Activated CD4-positive, alpha-beta T cell treated with anti-CD3 and anti-CD28 coated beads for 1 hour (primary cell): ENCODE measurements around the gene CCP110.

Experiments
- DNase-seq: peaks from one replicate; pipeline ENCODE4 v3.0.0-alpha.2; 2020

CCP110 gene, protein sequence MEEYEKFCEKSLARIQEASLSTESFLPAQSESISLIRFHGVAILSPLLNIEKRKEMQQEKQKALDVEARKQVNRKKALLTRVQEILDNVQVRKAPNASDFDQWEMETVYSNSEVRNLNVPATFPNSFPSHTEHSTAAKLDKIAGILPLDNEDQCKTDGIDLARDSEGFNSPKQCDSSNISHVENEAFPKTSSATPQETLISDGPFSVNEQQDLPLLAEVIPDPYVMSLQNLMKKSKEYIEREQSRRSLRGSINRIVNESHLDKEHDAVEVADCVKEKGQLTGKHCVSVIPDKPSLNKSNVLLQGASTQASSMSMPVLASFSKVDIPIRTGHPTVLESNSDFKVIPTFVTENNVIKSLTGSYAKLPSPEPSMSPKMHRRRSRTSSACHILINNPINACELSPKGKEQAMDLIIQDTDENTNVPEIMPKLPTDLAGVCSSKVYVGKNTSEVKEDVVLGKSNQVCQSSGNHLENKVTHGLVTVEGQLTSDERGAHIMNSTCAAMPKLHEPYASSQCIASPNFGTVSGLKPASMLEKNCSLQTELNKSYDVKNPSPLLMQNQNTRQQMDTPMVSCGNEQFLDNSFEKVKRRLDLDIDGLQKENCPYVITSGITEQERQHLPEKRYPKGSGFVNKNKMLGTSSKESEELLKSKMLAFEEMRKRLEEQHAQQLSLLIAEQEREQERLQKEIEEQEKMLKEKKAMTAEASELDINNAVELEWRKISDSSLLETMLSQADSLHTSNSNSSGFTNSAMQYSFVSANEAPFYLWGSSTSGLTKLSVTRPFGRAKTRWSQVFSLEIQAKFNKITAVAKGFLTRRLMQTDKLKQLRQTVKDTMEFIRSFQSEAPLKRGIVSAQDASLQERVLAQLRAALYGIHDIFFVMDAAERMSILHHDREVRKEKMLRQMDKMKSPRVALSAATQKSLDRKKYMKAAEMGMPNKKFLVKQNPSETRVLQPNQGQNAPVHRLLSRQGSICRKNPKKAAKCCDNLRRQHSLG

DNA sequence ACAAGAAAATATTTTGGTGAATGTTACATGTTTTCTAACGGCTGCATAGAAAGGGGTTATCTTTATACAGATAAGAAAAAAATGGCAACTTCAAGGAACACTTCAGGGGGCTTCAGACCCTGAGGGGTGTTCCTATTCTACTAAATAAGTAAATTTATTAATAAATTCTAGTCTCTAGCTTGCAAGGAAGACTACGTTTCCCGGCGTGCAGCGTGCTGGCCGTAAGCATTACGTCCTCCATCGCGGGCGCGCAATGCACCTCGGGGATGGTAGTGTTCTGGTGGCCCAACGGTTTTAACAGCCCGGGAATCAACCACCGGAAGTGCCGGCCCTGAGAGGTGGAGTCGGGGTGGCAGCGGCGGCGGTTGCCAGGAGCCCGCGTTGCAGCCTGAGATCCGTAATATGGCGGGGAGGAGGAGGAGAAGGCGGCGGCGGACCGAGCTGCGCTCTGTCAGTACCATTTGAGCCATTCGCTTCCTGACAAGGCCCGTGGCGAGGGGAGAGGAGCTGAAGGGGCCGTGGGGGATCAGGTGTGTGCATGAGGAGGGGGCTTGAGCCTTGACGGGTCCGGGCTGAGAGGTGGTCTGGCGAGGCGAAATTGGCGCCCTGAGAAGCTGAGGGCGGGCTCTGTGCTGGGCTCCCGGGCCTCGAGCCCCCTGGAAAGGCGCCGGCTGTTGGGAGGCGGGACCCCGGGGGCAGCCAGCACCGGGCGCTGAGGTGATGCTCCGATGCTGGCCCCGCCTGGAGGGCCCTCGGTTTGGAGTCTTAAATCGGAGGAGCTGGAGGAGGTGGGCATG is at the start of gene CCP110:
CCP110 (plus strand) TSS at position 384 of the 797 bp plus-strand sequence. CDS start 3,940 bp downstream, outside the sequence.
- DNase-seq = peak; percentile 91

DNA sequence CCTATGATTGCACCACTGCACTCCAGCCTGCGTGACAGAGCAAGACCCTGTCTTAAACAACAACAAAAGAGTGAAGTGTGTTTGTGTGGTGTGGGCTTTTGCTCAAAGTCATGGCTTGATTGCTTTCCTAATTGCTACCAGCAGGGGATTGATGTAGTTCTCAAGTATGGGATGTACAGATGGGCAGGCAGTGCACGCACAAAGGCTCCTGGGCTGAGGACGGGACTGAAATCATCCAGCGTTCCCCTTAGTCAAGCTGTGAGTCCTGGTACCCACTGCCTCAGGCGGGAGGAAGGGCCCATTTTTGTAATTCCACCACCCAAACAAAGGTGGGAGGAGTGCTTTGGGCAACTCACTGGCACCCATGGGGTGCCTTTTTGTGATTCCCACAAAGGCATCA is 49.1 kb upstream of the CCP110 start:
- no peak for DNase-seq

DNA sequence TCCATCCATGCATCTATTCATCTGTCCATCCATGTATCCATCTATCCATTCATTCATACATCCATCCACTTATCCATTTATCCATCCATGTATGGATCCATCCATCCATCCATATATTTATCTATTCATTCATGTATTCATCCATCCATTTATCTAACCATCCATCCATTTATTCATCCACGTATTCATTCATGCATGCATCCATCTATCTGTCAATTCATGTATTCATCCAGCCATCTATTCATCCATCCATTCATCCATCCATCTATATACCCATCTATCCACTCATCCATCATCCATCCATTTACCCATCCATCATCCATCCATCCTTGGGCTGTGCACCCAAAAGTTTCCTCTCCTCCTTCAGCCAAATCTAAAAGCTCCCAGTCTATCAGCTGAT is 45.2 kb upstream of the CCP110 start:
- DNase-seq = no peak

- no peak for DNase-seq
These were observed 44.4 kb upstream of the CCP110 start for GRCh38 chr16:19479302-19479721.

- no peak for DNase-seq
These were observed 42.4 kb upstream of the CCP110 start for GRCh38 chr16:19481296-19481695.

- no peak for DNase-seq
These were observed 42.0 kb upstream of the CCP110 start for GRCh38 chr16:19481769-19482168.

- DNase-seq = no peak
These were observed 41.5 kb upstream of the CCP110 start for GRCh38 chr16:19482291-19482690.

GRCh38 chr16:19484096-19484495 is 39.6 kb upstream of the CCP110 start:
- DNase-seq = no peak

GRCh38 chr16:19485611-19486010 is 38.1 kb upstream of the CCP110 start:
- DNase-seq = no peak

GRCh38 chr16:19486051-19486450 is 37.7 kb upstream of the CCP110 start:
- DNase-seq = no peak

- DNase-seq = no peak
These were observed 36.9 kb upstream of the CCP110 start for GRCh38 chr16:19486750-19487325.

GRCh38 chr16:19488213-19488640 is 35.5 kb upstream of the CCP110 start:
- DNase-seq = no peak

DNA sequence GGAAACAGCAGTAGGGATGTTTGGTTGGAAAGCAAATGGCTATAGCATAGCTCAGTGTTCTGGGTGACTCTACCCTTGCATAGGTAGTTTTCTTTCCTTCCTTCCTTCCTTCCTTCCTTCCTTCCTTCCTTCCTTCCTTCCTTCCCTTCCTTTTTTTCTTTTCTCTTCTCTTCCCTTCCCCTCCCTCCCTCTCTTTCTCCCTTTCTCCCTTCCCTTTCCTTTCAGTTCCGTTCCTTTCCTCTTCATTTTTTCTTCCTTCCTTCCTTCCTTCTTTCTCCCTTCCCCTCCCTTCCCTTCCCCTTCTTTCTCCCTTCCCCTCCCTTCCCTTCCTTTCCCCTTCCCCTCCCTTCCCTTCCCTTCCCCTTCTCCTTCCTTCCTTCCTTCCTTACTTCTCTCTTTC is 33.1 kb upstream of the CCP110 start:
- DNase-seq = no peak

DNA sequence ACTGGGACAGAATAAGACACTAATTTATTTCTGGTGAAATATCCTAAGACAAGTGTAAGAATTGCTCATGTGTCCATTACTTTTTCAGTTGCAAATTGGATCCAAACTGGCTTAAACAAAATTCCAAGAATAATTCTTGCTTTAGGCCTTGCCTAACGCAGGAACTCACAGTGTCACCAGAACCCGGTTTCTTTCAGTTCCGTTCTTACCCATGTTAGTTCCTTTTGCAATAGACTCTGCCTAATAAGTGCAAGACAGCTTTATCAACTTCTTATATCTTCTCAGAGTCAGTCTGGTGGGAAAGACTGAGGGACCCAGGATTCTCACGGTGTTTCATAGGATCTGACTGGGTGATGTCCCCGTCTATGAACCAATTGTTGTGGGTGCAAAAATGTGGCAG is 26.6 kb upstream of the CCP110 start:
- DNase-seq = no peak

- no peak for DNase-seq
These were observed 24.7 kb upstream of the CCP110 start for GRCh38 chr16:19499006-19499405.

DNA sequence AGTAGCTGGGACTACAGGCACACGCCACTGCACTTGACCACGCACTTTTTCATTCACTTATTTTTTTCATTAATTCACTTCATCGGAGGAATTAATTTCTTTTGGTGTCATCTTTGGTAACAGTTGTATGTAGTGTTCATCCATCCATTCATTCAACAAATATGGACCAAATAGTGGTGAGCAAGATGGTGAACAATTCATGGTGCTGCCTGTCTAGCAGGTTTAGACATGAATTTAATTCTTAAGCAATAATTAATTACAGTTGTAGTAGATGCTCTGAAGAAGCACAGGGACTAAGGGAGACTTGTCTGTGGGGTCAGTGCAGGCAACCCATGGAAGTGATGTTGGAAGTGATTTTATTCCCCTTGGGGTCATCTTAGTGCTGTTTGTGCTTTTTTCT is 24.3 kb upstream of the CCP110 start:
- no peak for DNase-seq

DNA sequence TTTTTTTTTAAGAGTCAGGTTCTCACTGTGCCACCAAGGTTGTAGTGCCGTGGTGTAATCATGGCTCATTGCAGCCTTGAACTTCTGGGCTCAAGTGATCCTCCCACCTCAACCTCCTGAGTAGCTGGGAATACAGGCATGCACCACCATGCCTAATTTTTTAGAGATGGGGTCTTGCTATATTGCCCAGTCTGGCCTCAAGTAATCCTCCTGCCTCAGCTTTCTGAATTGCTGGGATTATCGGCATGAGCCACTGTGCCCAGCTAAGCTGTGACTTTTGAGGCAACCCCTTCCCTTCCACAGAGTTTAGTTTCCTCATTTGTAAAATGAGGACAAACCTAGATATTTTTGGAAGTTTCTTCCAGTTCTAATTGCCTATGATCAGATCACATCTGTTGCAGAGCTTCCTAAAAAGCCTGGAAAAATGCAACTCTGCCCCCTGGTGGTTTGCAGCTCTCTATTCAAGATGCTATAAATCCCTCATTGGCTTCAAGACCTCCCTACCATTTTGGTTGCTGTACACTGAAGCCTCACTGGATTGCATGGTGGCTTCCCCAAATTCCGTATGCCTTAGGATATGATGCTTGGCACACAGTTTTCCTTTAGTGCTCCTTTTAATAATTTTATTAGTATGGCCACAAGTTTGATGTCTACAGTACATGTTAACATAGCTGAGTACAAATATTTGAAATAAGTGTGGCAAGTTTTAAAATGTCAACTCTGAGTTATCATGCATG is 21.2 kb upstream of the CCP110 start:
- DNase-seq = peak; percentile 31

DNA sequence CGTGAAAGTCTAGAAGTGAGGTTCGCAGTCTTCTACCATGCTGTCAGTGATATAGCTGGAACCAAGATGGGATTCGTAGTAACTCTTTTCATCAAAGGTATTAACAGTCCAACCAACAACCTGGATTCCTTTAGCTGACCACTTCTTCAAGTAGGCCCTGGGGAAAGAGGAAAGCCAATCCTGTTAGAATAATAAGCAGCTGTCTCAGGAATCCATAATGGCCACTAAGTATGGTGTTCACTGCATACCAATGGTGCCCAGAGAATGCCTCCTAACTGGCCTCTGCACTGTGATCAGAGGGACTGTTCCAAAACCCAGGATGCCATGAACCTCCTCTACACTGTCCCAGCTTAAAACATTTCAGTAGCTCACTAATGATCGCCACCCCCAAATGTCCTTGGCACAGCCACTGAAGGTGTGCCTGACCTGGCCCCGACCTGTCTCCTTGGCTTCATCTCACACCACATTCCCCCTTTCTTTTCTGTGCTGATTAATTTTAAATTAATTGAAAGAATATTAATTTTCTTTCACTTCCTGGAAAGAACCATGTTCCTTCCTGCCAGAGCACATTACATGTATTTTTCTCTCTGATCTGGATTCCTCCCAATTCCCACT is 20.2 kb upstream of the CCP110 start:
- no peak for DNase-seq

- DNase-seq = no peak
These were observed 18.0 kb upstream of the CCP110 start for GRCh38 chr16:19505600-19506303.

- DNase-seq = no peak
These were observed 16.8 kb upstream of the CCP110 start for GRCh38 chr16:19506965-19507364.

GRCh38 chr16:19507867-19508266 is 15.9 kb upstream of the CCP110 start:
- DNase-seq = no peak
